HEK293T (cell line): ENCODE data around the gene SOX13.

Experiments used
- ARNT ChIP-seq: fragments of 450-650 bp; IDR thresholded peaks from 2 replicates; pipeline ENCODE4 v1.6.1; 2017; ENCODE audit warnings: mild to moderate bottlenecking
- BHLHE40 ChIP-seq: fragments of 450-650 bp; IDR thresholded peaks from 2 replicates; pipeline ENCODE4 v1.6.1; 2016; ENCODE audit warnings: mild to moderate bottlenecking, moderate library complexity, borderline replicate concordance
- ELF4 ChIP-seq: fragments of 450-650 bp; IDR thresholded peaks from 2 replicates; pipeline ENCODE4 v1.6.1; 2017; ENCODE audit warnings: antibody characterized with exemption
- FOXA1 ChIP-seq: fragments of 450-650 bp; IDR thresholded peaks from 2 replicates; pipeline ENCODE4 v1.6.1; 2016; ENCODE audit warnings: mild to moderate bottlenecking
- FOXK2 ChIP-seq: fragments of 450-650 bp; IDR thresholded peaks from 2 replicates; pipeline ENCODE4 v1.6.1; 2016; ENCODE audit warnings: mild to moderate bottlenecking
- FOXM1 ChIP-seq: fragments of 450-650 bp; IDR thresholded peaks from 2 replicates; pipeline ENCODE4 v1.6.1; 2017; ENCODE audit warnings: mild to moderate bottlenecking, borderline replicate concordance
- HDGF ChIP-seq: fragments of 450-650 bp; IDR thresholded peaks from 2 replicates; pipeline ENCODE4 v1.6.1; 2017; ENCODE audit warnings: antibody characterized with exemption, borderline replicate concordance
- LEF1 ChIP-seq: fragments of 450-650 bp; IDR thresholded peaks from 2 replicates; pipeline ENCODE4 v1.6.1; 2017; ENCODE audit warnings: mild to moderate bottlenecking, borderline replicate concordance
- NFRKB ChIP-seq: fragments of 450-650 bp; IDR thresholded peaks from 2 replicates; pipeline ENCODE4 v1.6.1; 2016; ENCODE audit warnings: mild to moderate bottlenecking, moderate library complexity
- PKNOX1 ChIP-seq: fragments of 450-650 bp; IDR thresholded peaks from 2 replicates; pipeline ENCODE4 v1.6.1; 2016
- SP1 ChIP-seq: fragments of 450-650 bp; IDR thresholded peaks from 2 replicates; pipeline ENCODE4 v1.6.1; 2017
- SUZ12 ChIP-seq: fragments of 450-650 bp; IDR thresholded peaks from 2 replicates; pipeline ENCODE4 v1.6.1; 2016; ENCODE audit warnings: mild to moderate bottlenecking
- TARDBP ChIP-seq: fragments of 450-650 bp; IDR thresholded peaks from 2 replicates; pipeline ENCODE4 v1.6.1; 2016
- ZNF384 ChIP-seq: fragments of 450-650 bp; IDR thresholded peaks from 2 replicates; pipeline ENCODE4 v1.6.1; 2016

DNA sequence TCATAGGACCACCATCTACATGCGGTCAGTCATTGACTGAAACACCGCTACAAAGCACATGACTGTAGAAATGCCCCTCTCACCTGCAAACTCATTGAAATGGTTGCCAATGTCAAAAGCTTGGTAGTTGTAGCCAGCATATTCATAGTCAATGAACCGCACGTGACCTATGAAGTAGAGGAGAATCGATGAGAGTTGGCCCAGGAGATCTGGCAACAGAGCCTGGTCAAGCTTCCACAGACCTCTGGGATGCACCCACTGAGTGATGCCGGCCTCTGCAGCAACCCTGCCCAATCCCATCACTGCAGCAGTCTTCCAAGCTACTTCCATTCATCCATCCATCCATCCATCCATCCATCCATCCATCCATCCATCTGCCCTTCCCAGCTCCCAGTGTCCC is 67.0 kb downstream of the SOX13 start:
- TF ChIP-seq HDGF = no peak
- TF ChIP-seq FOXM1 = no peak
- no peak for TF ChIP-seq ZNF384
- no peak for TF ChIP-seq SP1
- TF ChIP-seq FOXK2 = no peak
- no peak for TF ChIP-seq SUZ12
- no peak for TF ChIP-seq FOXA1
- no peak for TF ChIP-seq NFRKB
- no peak for TF ChIP-seq PKNOX1
- TF ChIP-seq BHLHE40 = no peak
- TF ChIP-seq ELF4 = no peak
- no peak for TF ChIP-seq TARDBP
- TF ChIP-seq LEF1 = no peak
- TF ChIP-seq ARNT = no peak
